Gastrocnemius medialis (tissue), 4 donors: ENCODE measurements around the gene SLFN12.

ENCODE experiments used
- POLR2A ChIP-seq, 2 donors: fragments of 450-650 bp; IDR thresholded peaks; one replicate each; pipeline ENCODE4 v1.6.1; 2017; ENCODE audit warnings: antibody characterized with exemption in 2 of 2, mild to moderate bottlenecking in 2 of 2, moderate library complexity in 2 of 2
- TF ChIP-seq, protein P1 (sequence below), 5 experiments: fragments of 450-650 bp in 3 of 5; fragments of 200-600 bp in 2 of 5; sonication (generic) in 2 of 5; IDR thresholded peaks in 4 of 5; conservative IDR thresholded peaks in 1 of 5; 1 replicate in 4 of 5; 2 replicates in 1 of 5; pipeline ENCODE4 v1.5.1; 2016 to 2019; ENCODE audit warnings: antibody characterized with exemption in 5 of 5, mild to moderate bottlenecking in 3 of 5, moderate library complexity in 3 of 5

DNA sequence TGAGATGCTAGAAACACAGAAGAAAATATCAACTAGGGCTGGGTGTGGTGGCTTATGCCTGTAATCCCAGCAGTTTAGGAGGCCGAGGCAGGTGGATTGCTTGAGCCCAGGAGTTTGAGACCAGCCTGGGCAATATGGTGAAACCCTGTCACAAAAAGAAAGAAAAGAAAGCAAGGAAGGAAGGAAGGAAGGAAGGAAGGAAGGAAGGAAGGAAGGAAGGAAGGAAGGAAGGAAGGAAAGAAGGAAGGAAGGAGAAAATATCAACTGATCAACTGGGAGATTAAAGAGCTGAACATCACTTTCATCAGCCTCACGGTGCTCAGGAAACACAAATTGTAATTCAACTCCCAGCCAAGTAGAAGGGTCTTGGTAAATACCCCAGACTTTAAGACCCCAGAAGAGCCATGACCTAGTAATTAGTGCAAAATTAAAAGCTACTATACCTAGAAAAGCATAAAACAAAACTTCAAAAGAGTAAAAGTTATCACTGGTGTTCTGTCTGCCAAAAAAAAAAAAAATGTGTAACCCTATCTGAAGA is 44.1 kb upstream of the SLFN12 start:
- TF ChIP-seq, protein P1, sequence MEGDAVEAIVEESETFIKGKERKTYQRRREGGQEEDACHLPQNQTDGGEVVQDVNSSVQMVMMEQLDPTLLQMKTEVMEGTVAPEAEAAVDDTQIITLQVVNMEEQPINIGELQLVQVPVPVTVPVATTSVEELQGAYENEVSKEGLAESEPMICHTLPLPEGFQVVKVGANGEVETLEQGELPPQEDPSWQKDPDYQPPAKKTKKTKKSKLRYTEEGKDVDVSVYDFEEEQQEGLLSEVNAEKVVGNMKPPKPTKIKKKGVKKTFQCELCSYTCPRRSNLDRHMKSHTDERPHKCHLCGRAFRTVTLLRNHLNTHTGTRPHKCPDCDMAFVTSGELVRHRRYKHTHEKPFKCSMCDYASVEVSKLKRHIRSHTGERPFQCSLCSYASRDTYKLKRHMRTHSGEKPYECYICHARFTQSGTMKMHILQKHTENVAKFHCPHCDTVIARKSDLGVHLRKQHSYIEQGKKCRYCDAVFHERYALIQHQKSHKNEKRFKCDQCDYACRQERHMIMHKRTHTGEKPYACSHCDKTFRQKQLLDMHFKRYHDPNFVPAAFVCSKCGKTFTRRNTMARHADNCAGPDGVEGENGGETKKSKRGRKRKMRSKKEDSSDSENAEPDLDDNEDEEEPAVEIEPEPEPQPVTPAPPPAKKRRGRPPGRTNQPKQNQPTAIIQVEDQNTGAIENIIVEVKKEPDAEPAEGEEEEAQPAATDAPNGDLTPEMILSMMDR (IDR thresholded peaks at IDR 0.05 in 4 of 5, conservative IDR thresholded peaks at IDR 0.05 in 1 of 5) = no peak
- TF ChIP-seq POLR2A (IDR thresholded peaks at IDR 0.05) = no peak
